A549 (cell line): ENCODE results near the gene ADAMTS13. TPM values are rescaled to one million over a fixed set of nuclear protein-coding genes. Genes with fewer than 3 reads are reported as not detected.

ENCODE experiments used
- ATAC-seq, 2 experiments: fragments of 200-7000 bp in 1 of 2; fragments of >200 bp in 1 of 2; cut with Nextera tagmentation in 1 of 2; cut with Tn5 transposase in 1 of 2; 3 replicates each; pipeline versions ENCODE4 v1.8.0 to v1.9.1; 2018 to 2020; ENCODE audit warnings: mild to moderate bottlenecking in 1 of 2, moderate library complexity in 1 of 2
- CTCF ChIA-PET: fragments of 300-600 bp; sonication (Branson Sonifier 250); formaldehyde crosslinking; extraction: SDS; loops from one replicate; lab custom pipeline; 2021; ENCODE audit warnings: antibody characterized with exemption, inconsistent platforms; lab: Yijun Ruan, JAX
- POLR2A ChIA-PET: fragments of 350-600 bp; formaldehyde crosslinking; extraction: SDS; loops from one replicate; lab custom pipeline; 2021; ENCODE audit warnings: antibody characterized with exemption, inconsistent platforms; lab: Yijun Ruan, JAX
- DNase-seq, 2 experiments: peaks; one replicate each; pipeline versions ENCODE4 v3.0.0 to v3.0.0-alpha.2; 2011 to 2016; ENCODE audit warnings: low read depth in 1 of 2, low spot score in 1 of 2
- FAIRE-seq: peaks from 2 replicates; lab custom pipeline; 2011; peaks lifted over from hg19 to GRCh38; lab: Jason Lieb, UNC
- H3K27ac ChIP-seq, 2 experiments: fragments of >200 bp; sonication (Bioruptor Twin); formaldehyde crosslinking; 3 replicates each; pipeline ENCODE4 v1.5.1; 2016 to 2017
- H3K4me1 ChIP-seq: fragments of >200 bp; sonication (Bioruptor Twin); formaldehyde crosslinking; 3 replicates; pipeline ENCODE4 v1.6.1; 2016
- H3K4me2 ChIP-seq: fragments of >200 bp; sonication (Bioruptor Twin); formaldehyde crosslinking; 3 replicates; pipeline ENCODE4 v1.6.1; 2016
- H3K4me3 ChIP-seq: fragments of >200 bp; sonication (Bioruptor Twin); formaldehyde crosslinking; 3 replicates; pipeline ENCODE4 v1.5.1; 2016
- H3K9me3 ChIP-seq: fragments of >200 bp; sonication (Bioruptor Twin); formaldehyde crosslinking; 3 replicates; pipeline ENCODE4 v1.6.1; 2016
- BCL3 ChIP-seq: fragments of >200 bp; sonication (Bioruptor Twin); formaldehyde crosslinking; IDR thresholded peaks from 3 replicates; pipeline ENCODE4 v1.6.1; 2016
- BHLHE40 ChIP-seq: IDR thresholded peaks from 2 replicates; pipeline ENCODE4 v1.6.1; 2012; ENCODE audit warnings: low read depth, low read length, inconsistent platforms
- CBX2 ChIP-seq: fragments of 200-600 bp; sonication (generic); IDR thresholded peaks from 2 replicates; pipeline ENCODE4 v1.6.1; 2016; ENCODE audit warnings: low read depth, mild to moderate bottlenecking, borderline replicate concordance
- ESRRA ChIP-seq: fragments of 150-350 bp; IDR thresholded peaks from 2 replicates; pipeline ENCODE4 v1.6.1; 2014; ENCODE audit warnings: mild to moderate bottlenecking, low read length, borderline replicate concordance
- FOSL2 ChIP-seq, 2 experiments: fragments of 450-650 bp in 1 of 2; fragments of >200 bp in 1 of 2; sonication (Bioruptor Twin) in 1 of 2; formaldehyde crosslinking; IDR thresholded peaks; 2 replicates each; pipeline versions ENCODE4 v1.5.0 to v1.6.1; 2016 to 2020; ENCODE audit warnings: mild to moderate bottlenecking in 1 of 2, moderate library complexity in 1 of 2
- FOXS1 ChIP-seq: fragments of 250-450 bp; sonication (Bioruptor Pico); IDR thresholded peaks from 2 replicates; pipeline ENCODE4 v1.5.0; 2020; ENCODE audit warnings: mild to moderate bottlenecking, moderate library complexity
- HDAC2 ChIP-seq: fragments of 200-600 bp; sonication (generic); IDR thresholded peaks from 2 replicates; pipeline ENCODE4 v1.6.1; 2016
- HEYL ChIP-seq: fragments of 250-450 bp; sonication (Bioruptor Pico); IDR thresholded peaks from 2 replicates; pipeline ENCODE4 v1.8.0; 2021; ENCODE audit warnings: mild to moderate bottlenecking, moderate library complexity
- HOXB13 ChIP-seq: fragments of 250-450 bp; sonication (Bioruptor Pico); IDR thresholded peaks from 2 replicates; pipeline ENCODE4 v1.5.0; 2020; ENCODE audit warnings: low read depth, mild to moderate bottlenecking, moderate library complexity
- HOXB5 ChIP-seq: fragments of 250-450 bp; sonication (Bioruptor Pico); IDR thresholded peaks from 2 replicates; pipeline ENCODE4 v1.5.0; 2020; ENCODE audit warnings: mild to moderate bottlenecking, moderate library complexity
- KDM1A ChIP-seq: fragments of 200-600 bp; sonication (generic); IDR thresholded peaks from 2 replicates; pipeline ENCODE4 v1.6.1; 2016; ENCODE audit warnings: low read depth, mild to moderate bottlenecking
- MAFK ChIP-seq: fragments of 450-650 bp; IDR thresholded peaks from 2 replicates; pipeline ENCODE4 v1.6.1; 2014; ENCODE audit not compliant: partially characterized antibody
- NFE2L2 ChIP-seq: fragments of 150-350 bp; conservative IDR thresholded peaks from 2 replicates; pipeline ENCODE4 v1.6.1; 2014; ENCODE audit warnings: low read length
- NR3C1 ChIP-seq: fragments of >200 bp; sonication (Bioruptor Twin); formaldehyde crosslinking; IDR thresholded peaks from 3 replicates; pipeline ENCODE4 v1.6.1; 2017
- PBX3 ChIP-seq: IDR thresholded peaks from 2 replicates; pipeline ENCODE4 v1.6.1; 2012
- PHF8 ChIP-seq: fragments of 200-600 bp; sonication (generic); IDR thresholded peaks from 2 replicates; pipeline ENCODE4 v1.6.1; 2016; ENCODE audit warnings: low read depth, mild to moderate bottlenecking, antibody characterized with exemption, moderate library complexity, borderline replicate concordance
- RAD21 ChIP-seq, 2 experiments: fragments of >200 bp in 1 of 2; sonication (Bioruptor Twin) in 1 of 2; formaldehyde crosslinking in 1 of 2; IDR thresholded peaks in 1 of 2; conservative IDR thresholded peaks in 1 of 2; 2 replicates in 1 of 2; 3 replicates in 1 of 2; pipeline ENCODE4 v1.6.1; 2012 to 2018; ENCODE audit warnings: inconsistent platforms in 1 of 2
- SMC3 ChIP-seq: fragments of >200 bp; sonication (Bioruptor Twin); formaldehyde crosslinking; IDR thresholded peaks from 3 replicates; pipeline ENCODE4 v1.6.1; 2018; ENCODE audit warnings: inconsistent platforms
- SREBF2 ChIP-seq: fragments of 450-650 bp; IDR thresholded peaks from 2 replicates; pipeline ENCODE4 v1.6.1; 2014; ENCODE audit warnings: mild to moderate bottlenecking, moderate library complexity
- TFCP2L1 ChIP-seq: fragments of 250-450 bp; sonication (Bioruptor Pico); IDR thresholded peaks from 2 replicates; pipeline ENCODE4 v1.5.0; 2021; ENCODE audit warnings: mild to moderate bottlenecking
- USF2 ChIP-seq: fragments of 450-650 bp; IDR thresholded peaks from 2 replicates; pipeline ENCODE4 v1.6.1; 2014; ENCODE audit warnings: antibody characterized with exemption
- ZFP36 ChIP-seq: fragments of 450-650 bp; IDR thresholded peaks from 2 replicates; pipeline ENCODE4 v1.6.1; 2014; ENCODE audit warnings: borderline replicate concordance; ENCODE audit not compliant: partially characterized antibody
- ZNF302 ChIP-seq: fragments of 250-450 bp; sonication (Bioruptor Pico); IDR thresholded peaks from 2 replicates; pipeline ENCODE4 v1.9.0; 2021; ENCODE audit warnings: inconsistent platforms, mild to moderate bottlenecking, moderate library complexity
- WGBS: methylation state at CpG from one replicate; pipeline ENCODE4 v1.1.6; 2017; ENCODE audit errors: missing lambda C conversion rate; 5-methylcytosine and 5-hydroxymethylcytosine counted together
- polyA plus RNA-seq, 4 experiments: library from polyadenylated mRNA; depleted of rRNA in 3 of 4; stranded (reverse); fragments of >200 nt; fragmentation: RNase III in 1 of 4; extraction: RNeasy Plus Mini Kit Qiagen cat#74134 plus additional on column Dnase treatment in 1 of 4; gene quantifications; 2 replicates in 3 of 4; 3 replicates in 1 of 4; pipeline ENCODE4 v1.2.3, GENCODE V29; 2011 to 2017

The ADAMTS13 gene
- polyA plus RNA-seq, 2 of the 4 experiments (the other 2 are of a cell fraction), result 0.80 to 0.98 TPM

GRCh38 chr9:133382507-133383141 lies 39.5 kb upstream of the ADAMTS13 start:
- ChIA-PET POLR2A (no interaction called here), CTCF (no interaction called here)
- TF ChIP-seq CBX2, result no peak
- Histone ChIP-seq H3K4me3 (no peak overlapping the region), H3K4me1 (peaks cover 7% of the 10 kb centered on the region), H3K4me2 (no peak overlapping the region), H3K27ac (no peak overlapping the region), H3K9me3 (no peaks in the 10 kb centered on the region)
- 26% methylated on average over 4 of the region's 4 CpGs for WGBS
- FAIRE-seq (no peak), DNase-seq (no peak), ATAC-seq (no peak)

- 74% methylated on average over 3 of the region's 3 CpGs for WGBS
- Histone ChIP-seq H3K9me3 (no peaks in the 10 kb centered on the region), H3K4me3 (no peak overlapping the region), H3K4me1 (no peaks in the 10 kb centered on the region), H3K27ac (no peak overlapping the region), H3K4me2 (no peak overlapping the region)
- no peak for ATAC-seq
- ChIA-PET CTCF (interaction anchor here (1.6 kb wide), 1 partner anchor 20 kb away, joined by 5 read pairs; no protein-coding TSS in a partner anchor), POLR2A (no interaction called here)
- no peak for FAIRE-seq
- TF ChIP-seq RAD21 (conservative IDR thresholded peaks at IDR 0.05 in 1 of 2, IDR thresholded peaks at IDR 0.05 in 1 of 2), result no peak
- TF ChIP-seq ESRRA, result no peak
- no peak for TF ChIP-seq ZFP36
- no peak for TF ChIP-seq SREBF2
- TF ChIP-seq HOXB5 (CRISPR knock-in tag), result no peak
- no peak for TF ChIP-seq KDM1A
- TF ChIP-seq FOSL2 (IDR thresholded peaks at IDR 0.05), result no peak
- TF ChIP-seq FOSL2 (CRISPR knock-in tag; IDR thresholded peaks at IDR 0.05), result no peak
- TF ChIP-seq USF2, result no peak
- TF ChIP-seq NR3C1, result no peak
- TF ChIP-seq TFCP2L1, result no peak
- TF ChIP-seq PHF8, result no peak
- no peak for TF ChIP-seq FOXS1 (CRISPR knock-in tag)
- TF ChIP-seq ZNF302 (CRISPR knock-in tag), result no peak
- TF ChIP-seq BHLHE40, result no peak
- no peak for TF ChIP-seq HEYL
- TF ChIP-seq NFE2L2, result no peak
- no peak for DNase-seq
Measured at GRCh38 chr9:133383438-133383837, 38.7 kb upstream of the ADAMTS13 start.

GRCh38 chr9:133384736-133385321 lies 37.3 kb upstream of the ADAMTS13 start:
- TF ChIP-seq HDAC2 (no peak), PBX3 (no peak), HOXB13 (CRISPR knock-in tag) (no peak), ZFP36 (no peak), FOXS1 (CRISPR knock-in tag) (no peak), MAFK (no peak), HEYL (no peak), BCL3 (no peak), SMC3 (no peak), TFCP2L1 (no peak)
- TF ChIP-seq, all 56 proteins: peak for 0
- ChIA-PET POLR2A (no interaction called here), CTCF (interaction anchor here (1.5 to 4.2 kb wide), 5 partner anchors 12 to 102 kb away, joined by 5 to 21 read pairs (median 7); no protein-coding TSS in a partner anchor)
- ATAC-seq (no peak), FAIRE-seq (no peak), DNase-seq (no peak)
- Histone ChIP-seq H3K9me3 (no peaks in the 10 kb centered on the region), H3K4me1 (no peaks in the 10 kb centered on the region), H3K4me2 (no peak overlapping the region), H3K4me3 (no peak overlapping the region), H3K27ac (no peak overlapping the region)
- 83% methylated on average over 17 of the region's 17 CpGs for WGBS
